ENCODE data around the gene FGFR4. TPM values are rescaled to one million over a fixed set of nuclear protein-coding genes. Genes with fewer than 3 reads are reported as not detected.

The FGFR4 gene
- 0.43 and 1.5 TPM in 2 replicates for total RNA-seq

DNA sequence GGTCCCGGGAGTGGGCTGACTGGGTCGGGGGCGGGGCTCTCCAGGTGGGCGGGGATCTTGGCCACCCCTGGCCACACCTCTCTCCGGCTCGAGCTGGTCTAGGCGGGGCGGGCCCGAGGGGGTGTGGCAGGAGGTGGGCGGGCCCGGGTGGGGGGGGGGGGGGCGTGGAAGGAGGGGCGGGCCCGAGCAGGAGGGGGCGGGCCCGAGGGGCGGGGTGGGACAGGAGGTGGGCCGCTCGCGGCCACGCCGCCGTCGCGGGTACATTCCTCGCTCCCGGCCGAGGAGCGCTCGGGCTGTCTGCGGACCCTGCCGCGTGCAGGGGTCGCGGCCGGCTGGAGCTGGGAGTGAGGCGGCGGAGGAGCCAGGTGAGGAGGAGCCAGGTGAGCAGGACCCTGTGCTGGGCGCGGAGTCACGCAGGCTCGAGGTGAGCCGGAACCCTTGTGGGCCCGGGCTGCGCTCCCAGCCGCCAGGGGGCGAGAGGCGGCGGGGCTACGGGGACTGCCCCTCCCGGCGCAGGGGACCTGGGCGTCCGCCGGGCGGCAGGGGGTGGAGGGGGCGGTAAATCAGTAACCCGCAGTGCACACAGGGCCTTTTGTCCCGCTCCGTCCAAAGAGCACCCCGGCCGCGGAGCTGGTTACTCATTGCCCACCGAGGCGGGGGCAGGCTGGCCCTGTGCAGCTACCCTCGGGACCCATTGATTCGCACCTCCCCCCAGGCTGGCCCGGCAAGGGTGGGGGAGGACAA lies at the start of gene FGFR4:
TSS of gene FGFR4 (plus strand) at position 262 of the 744 bp plus-strand sequence. CDS start 2,688 bp downstream, outside the sequence.

DNA sequence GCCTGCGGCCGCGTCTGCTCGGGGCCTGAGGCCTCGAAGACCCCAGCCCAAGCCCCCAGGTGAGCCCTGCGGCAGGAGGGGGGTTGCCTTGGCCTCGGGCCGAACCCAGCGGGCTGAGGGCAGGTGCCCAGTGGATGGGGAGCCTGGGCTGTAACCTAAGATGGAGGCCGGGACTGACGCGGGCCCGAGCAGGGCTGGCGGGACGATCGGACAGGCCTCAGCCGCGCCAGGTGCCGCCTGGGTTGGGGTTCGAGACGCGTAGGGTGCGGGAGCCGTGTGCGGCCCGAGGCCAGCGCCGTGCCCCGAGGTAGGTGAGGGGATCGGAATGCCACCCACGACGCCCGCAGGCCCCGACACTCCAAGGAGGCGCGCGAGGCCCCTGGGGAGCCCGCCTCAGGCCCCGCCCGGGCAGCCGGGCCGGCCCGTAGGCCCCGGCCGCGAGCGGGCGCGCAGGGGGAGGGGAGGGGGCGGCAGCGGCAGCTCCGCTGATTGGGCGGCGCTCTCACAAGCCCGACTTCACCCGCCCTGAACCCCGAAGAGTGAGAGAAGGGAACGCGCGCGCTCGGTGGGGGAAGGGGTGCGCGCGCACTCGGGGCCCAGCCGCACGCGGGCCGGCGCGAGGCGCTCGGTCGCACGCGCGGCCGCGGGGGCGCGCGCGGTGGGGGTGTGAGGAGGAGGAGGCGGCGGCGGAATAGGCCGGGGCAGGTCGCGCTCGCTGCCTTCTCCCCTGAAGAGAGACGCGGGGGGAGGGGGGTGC lies 46.6 kb downstream of the FGFR4 start, which contains the start of gene NSD1:
TSS of gene NSD1 (plus strand) at position 678 of the 757 bp plus-strand sequence. CDS start 1,331 bp downstream, outside the sequence.

Other genes with a start within 250 kb of the FGFR4 start
- under 0.01 TPM in 1 of 2 replicates, not detected in the other for gene HK3, start 187.6 kb upstream of the FGFR4 start, total RNA-seq
- 30.8 and 36.3 TPM in 2 replicates for gene UIMC1, start 80.1 kb upstream of the FGFR4 start, total RNA-seq
- 12.9 and 19.5 TPM in 2 replicates for gene ZNF346, start 64.2 kb upstream of the FGFR4 start, total RNA-seq
- 37.6 and 59.6 TPM in 2 replicates for gene NSD1, start 46.9 kb downstream of the FGFR4 start, total RNA-seq
- gene RAB24, start 216.8 kb downstream of the FGFR4 start, total RNA-seq = 10.7 and 35.5 TPM in 2 replicates
- gene PRELID1, start 216.9 kb downstream of the FGFR4 start, total RNA-seq = 99.4 and 145 TPM in 2 replicates
- gene MXD3, start 225.0 kb downstream of the FGFR4 start, total RNA-seq = 1.8 and 10.6 TPM in 2 replicates

All from placental pericyte (primary cell).